NOMO-1 treated with dmso at 0.1 percent for 144 hours (cell line): ENCODE data around the gene ELMO3.
A peak's percentile ranks its signal among the peaks of the same experiment; 100 is the strongest.

ENCODE experiments used
- DNase-seq: peaks from one replicate; lab custom pipeline; 2025; ENCODE audit not compliant: unreplicated experiment; lab: John Stamatoyannopoulos, UW

Gene ELMO3

DNA sequence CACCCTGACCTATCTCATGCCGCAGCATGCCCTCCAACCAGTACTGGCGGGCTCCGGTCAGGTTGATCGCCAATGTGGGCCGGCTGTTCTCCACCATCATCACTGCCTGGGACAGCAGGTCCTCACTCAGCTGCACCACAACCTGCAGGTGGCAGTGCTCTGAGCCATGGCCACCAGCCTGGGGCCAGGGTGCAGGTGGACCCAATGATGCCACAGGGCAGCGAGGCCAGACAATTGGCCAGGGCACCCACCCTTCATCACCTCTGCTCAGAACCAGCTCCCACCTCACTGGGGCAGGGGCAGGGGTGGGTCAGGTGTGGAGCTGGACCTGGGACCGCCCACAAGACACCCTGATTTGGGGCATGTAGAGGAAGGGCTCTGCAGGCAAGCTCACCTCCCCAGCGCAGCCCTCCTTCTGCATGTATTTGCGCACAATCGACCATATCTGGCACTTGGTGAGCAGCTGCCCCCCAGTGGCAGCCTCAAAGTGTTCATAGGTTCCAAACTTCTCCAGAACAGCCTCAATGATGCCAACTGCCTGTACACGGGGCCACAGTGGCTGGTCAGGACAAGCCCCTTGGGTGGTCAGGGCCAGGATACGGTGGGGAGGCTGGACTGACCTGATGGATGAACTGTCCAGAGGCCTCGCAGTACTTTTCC is 19.4 kb upstream of the ELMO3 start:
- DNase-seq = no peak

DNA sequence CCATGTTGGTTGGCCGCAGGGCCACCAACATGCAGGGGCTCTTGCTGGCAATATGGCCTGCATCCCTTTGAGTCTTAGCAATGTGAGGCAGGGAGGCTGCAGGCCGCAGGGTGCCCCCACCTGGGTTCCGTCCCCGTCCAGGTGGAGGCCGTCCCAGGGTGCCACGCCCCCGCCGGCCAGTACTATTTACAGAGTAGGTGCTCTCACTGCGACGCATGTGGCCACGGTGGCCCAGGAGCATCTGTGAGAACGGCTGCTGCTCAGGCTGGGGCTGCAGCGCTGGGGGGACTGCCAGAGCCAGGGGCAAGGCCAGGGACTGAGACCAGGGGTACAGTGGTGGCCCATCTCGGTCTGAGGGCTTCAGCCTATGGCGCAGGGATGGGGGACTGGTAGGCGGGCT is 18.8 kb upstream of the ELMO3 start:
- no peak for DNase-seq

DNA sequence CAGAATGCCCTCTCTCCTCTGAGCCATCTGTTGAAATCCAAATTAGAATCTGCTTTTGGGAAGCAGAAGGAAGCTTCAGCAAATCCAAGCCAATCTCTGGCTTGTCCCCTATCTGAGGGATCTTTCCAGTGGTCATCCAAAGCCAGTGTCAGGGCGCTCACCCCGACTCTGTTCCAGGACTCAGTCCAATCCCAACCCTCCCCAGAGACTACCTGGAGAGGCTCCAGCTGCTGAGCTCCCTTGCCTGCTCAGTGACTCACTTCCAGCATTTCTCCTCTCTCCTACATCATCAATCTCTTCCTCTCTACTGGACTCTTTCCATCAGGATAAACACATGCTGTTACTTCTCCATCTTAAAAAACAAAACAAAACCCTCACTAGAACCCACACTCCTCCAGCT is 17.6 kb upstream of the ELMO3 start:
- no peak for DNase-seq

DNA sequence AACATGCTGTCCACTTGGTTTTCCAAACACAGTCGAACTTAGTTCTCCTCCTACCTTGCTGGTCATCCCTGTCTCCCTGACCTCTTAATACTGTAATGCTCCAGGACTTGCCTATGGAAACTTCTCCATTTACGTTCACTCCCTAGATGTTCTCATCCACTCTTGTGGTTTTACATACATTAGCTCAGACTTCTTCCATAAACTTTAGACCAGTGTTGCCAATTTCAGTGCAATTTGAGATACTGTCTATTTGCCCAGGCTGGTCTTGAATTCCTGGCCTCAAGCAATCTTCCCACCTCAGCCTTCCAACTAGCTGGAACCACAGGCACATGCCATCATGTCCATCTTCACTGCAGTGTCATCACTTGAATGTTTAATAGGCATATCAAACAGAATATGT is 16.6 kb upstream of the ELMO3 start:
- DNase-seq = no peak

DNA sequence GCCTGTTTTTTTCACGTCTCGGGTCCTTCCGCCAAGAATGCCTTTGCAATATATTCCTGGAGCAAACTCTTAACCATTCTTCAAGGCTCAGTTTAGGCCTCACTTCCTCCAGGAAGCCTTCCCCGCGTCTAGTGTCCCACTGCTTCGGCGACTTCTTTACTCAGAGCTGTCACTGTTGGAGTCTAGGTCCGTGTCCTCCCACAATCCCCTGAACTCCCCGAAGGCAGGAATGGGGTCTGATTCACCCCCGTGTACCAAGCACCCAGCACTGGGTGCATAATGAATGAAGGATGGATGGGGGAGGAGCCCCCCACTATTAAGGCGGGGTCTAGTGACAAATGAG is 15.7 kb upstream of the ELMO3 start:
- DNase-seq = no peak

DNA sequence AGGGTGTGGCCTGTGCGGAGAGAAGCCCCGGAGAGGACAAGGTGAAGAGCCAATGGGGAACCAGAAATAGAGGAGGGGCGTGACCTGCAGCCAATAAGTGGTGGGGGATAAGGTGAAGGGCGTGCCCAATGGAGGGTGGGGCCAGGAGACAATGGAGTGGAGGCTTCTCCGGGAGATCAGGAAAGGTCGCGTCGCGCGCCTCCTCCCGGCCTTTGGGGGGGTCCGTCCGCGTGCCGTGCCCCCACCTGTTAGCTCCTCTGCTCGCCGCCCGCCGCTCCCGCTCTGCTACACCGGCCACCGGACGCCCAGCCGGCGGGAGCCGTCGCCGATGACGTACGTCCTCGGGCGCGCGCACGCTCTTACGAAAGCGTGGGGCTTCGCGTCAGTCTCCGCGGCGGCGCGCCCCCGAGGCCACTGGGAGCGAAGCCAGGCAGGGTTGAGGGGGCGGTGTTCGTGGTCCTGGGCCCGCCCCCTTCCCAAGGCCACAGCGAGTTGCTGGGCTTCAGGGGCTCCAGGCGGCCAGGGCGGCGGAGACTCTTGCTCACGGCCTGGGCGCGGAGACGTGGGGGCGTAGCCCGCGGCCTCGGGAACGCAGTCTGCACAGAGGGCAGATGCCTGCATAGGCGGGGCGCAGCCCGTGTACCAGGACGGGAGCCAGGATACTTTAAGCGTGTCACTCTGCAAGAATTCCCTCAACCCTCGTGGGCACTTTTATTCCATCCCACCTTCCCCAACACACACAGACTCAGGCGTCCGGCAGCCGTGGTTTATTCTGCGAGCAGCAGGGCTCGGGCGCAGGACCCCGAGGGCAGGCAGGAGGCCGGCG is 15.1 kb upstream of the ELMO3 start, which contains the start of gene MATCAP1:
Gene MATCAP1, minus strand, starts transcription at position 337 of the 826 bp plus-strand sequence. CDS start 3,353 bp downstream, outside the sequence.
- DNase-seq = peak; percentile 98

DNA sequence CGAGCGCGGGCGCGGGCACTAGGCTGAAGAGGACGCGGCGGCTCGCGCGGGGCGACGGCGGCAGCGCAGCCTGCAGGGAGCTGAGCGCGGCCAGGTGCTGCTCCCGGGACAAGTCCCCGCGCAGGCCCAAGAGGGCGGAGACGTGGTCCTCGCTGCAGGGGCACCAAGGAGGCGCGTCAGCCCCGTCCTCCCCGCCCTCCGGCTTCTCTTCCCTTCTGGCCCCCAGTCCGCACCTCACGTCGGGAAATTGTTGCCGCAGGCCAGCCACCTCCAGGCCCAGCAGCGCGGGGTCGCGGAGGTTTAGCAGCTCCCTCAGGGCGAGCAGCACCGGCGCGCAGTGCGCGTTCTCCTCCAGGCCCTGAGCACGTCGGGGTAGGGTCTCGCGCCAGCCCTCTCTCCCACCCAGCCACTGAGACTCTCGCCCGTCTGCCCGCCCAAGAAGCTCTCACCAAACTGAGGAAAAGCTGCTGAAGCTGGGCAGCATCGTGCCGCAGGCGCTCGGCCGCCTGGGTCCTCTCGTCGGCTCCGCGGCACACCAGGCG is 14.4 kb upstream of the ELMO3 start:
- no peak for DNase-seq

DNA sequence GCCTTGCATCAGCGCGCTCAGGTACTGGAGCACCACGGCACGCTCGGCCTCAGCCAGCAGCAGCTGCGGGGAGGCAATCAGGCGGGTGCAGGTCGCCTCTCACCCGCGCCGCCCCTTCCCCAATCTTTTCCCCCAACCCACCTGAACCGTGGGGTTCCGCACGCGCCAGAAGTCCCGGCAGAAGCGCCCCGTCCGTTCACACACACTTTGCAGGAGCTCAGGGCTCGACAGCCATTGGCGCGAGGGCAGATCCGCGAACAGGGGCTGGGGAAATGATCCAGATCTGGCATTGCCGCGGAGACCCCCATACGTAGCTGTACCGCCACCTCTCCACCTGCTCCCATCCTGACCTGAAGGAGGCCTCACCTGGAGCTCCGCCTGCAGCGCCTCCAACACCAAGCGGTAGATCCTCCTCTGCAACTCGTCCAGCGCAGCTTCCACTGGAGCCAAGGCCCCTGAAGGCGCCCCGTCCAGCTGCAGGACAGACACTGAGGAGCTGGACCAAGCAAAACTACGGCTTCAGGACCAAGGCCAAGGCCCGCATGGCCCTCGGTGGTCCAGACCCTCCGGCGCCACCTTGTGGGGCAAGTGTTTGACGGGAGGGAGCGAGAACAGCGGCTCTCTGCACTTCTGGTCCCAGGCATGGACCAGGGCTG is 13.8 kb upstream of the ELMO3 start:
- DNase-seq = peak; percentile 73

DNA sequence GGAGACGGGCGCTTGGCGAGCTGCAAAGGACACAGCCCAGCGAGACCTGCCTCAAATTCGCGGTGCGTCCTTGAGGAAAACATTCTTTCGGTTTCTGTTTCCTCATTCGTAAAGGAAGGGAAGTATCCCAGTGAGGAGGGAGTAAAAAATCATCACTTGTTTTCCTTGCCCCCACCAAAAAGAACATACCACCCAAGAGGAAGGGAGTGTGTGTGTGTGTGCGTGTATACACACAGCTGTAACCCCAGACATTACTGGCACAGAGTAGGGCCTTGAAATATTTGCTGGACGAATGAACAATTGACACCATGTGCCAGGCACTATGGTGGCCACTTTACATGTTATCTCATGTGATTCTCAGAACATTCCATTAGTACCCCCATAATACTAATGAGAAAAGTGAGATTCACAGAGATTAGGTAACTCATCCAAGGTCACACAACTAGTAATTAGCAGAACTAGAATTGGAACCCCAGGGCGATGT is 13.2 kb upstream of the ELMO3 start:
- DNase-seq = no peak

DNA sequence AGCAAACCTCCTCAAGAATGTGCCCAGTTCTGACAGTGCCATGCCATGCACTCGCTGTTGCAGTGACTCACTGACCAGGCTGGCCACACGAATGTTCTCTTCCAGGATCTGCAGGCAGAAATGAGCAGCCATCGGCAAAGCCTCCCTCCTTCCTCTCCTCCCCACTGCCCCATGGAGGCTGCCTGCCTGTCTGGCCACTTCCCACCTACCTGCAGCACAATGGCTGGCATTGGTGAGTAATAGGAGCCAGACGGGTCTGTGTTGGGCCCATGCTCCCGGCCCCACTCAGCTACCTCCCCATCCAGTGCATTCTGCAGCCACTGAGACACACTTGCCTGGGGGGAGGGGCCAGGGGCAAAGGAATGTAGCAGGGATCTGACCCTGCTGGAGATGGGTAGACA is 12.4 kb upstream of the ELMO3 start:
- no peak for DNase-seq

DNA sequence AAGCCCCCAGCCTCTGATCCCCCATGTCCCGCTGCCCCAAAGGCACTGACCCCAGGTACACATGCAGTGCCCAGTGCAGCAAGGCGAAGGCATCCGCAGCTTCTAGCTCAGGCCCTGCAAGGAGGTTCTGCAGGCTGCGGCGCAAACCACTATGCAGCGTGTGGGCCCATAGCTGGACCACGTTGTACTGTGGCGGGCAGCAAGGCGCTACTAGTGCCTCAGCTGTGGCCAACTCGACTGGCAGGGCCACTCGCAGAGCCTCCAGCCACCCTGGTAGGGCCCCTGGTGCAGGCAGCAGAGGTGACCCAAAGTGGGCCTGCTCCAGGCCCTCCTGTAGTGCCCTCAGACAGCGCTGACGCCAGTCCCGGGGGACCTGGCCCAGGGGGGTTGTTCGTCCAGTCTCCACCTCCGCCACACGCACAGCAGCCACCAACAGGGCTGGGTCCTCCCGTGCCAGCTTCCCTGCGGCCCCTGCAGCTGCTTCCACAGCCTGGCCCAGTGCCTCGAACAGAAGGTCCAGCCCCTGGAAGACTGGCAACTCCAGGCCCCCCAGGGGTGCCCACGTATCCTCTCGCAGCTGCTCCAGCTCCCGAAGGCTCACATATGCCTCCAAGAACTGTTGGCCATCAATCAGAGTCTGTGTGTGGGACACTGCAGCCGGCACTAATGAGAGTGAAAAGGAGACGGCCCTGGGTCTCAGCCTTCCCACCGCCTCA is 11.6 kb upstream of the ELMO3 start:
- DNase-seq = no peak

DNA sequence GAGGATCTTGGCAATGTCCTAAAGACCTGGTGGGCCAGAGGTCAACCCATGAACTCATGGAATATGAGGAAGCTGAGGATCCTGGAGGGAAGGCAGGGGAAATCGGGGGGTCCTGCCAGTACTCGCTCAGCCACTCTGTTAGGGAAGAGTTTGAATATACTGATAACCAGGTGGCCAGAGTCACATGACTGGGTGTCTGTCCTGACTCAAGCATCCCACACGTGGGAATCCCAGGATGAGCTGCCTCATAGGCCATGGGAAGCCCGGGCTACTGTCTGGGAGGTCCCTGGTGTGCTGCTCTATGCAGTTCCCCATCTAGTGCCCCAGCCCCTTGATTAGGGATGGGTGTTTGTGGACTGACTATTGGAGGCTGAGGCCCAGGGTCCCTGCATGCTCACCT is 10.6 kb upstream of the ELMO3 start:
- no peak for DNase-seq

DNA sequence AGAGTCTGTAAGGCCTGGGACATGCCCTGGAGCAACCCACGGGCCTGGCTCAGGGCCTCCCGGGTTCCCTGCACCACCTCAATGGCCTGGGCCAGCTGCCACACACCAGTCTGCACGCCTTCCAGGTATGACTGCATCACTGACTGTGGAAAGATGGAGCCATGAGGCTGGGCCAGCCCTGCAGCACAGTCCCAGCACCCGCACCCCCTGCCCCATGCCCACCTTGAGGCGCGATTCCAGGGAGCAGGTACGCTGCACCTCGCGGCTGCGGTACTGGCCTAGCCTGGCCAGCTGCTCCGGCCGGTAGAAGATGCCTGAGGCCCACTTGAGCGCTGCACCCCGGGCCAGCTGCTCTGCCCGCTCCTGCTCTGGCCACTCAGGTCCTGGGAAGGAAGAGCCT is 10.1 kb upstream of the ELMO3 start:
- no peak for DNase-seq

DNA sequence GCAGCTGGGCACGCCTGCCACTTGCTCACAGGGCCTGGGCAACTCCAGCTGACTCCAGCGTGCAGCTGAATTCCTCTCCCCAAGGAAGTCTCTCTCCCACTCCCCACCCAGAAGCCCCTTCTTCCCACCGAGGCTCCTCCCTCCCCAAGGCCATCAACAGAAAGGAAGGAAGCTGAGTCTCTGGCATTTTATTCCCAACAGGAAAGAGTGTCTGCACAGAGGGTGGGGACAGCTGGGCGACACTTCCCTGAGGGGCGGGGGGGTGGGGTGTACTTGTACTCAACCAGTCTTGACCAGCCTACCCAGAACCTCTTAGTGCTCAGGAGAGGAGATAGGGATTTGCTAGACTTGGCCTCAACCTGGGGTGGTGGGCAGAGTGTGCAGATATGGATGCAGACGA is 8.9 kb upstream of the ELMO3 start, which contains the start of gene EXOC3L1:
Gene EXOC3L1, minus strand, starts transcription at position 96 of the 400 bp plus-strand sequence. CDS start 460 bp downstream, outside the sequence.
- no peak for DNase-seq

DNA sequence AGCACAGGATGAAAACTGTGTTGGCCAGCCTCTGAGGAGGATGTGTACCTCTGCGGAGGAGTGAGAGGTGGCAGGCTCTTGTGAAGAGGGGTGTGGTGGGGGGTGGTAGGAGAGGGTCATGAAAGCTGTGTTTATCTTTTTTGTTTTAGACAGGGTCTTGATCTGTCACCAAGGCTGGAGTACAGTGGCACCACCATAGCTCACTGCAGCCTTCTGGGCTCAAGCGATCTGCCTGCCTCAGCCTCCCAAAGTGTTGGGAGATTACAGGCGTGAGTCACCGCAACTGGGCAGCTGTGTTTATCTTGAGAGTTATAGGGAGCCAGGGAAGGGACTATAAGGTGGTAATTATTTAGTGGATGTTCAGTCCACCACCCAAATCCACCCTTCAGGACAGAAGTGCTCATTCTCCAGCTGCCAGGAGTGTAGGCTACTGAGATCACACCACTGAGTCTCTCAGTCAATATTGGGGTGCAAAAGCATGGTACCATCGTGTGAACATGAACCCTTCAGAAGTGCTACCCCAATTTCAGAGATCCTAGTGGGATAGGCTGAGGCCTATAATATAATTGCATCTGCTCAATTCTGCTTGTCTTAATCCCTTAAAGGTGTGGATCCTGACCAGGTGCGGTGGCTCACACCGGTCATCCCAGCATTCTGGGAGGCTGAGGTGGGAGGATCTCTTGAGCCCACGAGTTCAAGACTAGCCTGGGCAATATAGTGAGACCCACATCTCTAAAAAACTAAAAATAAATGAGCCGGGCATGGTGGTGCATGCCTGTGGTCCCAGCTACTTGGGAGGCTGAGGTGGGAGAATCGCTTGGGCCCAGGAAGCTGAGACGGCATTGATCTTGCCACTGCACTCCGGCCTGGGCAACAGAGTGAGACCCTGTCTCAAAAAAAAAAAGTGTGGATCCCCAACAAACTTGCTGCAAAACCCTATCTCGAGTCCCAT is 8.2 kb upstream of the ELMO3 start:
- no peak for DNase-seq

DNA sequence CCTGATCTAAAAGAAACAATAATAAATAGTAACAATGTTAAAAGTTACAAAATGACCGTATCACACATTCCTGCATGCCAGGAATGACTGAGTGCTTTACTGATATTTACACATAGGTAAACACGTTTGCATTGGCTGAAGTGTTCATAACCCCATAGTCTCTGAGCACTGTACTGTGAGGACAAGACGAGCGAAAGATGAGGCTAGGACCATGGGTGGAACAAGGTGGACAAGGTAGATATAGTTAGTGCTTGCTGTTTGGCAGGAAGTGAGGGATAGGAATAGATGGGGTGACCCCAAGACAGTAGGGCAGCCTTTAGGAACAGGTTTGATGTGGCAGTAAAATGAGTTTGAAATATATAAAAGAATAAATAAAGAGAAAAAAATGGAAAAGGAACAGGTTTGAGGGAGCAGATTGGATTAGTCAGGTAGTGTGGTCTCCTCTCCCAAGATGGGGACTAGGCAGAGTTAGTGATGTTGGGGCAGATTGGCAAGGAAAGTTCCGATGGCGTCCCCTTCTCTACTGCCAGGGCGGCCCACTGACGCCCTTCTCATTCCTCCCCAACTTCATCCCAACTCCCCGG is 7.4 kb upstream of the ELMO3 start:
- DNase-seq = no peak

DNA sequence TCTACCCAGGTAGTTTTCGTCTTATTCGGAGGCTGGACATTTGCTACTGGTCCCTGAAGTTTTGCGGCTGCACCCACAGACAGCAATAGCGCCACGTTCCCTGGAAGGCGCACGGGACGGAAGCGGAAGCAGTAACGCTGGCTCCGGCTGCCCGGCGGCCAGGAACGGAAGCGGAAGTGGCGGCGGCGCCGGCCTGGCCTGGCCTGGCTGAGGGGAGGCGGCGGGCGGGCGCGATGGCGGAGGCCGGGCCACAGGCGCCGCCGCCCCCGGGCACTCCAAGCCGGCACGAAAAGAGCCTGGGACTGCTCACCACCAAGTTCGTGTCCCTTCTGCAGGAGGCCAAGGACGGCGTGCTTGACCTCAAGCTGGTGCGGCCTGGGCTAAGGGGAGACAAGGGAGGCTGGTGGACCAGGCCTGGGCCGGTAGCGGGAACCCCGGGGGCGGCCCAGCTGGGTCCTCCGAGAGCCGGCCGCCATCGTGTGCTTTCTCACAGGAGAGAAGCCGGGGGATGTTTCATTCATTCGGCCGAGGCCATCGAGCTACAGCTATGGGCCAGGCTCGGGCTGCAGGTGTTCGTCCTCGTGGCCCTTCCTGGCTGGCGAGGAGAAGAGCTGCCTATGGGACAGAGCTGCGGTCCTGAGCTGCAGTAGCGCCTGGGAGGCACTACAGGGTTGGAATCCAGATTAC is 6.8 kb upstream of the ELMO3 start, which contains the start of gene E2F4:
Gene E2F4, plus strand, starts transcription at position 161 of the 687 bp plus-strand sequence. Its CDS starts 73 bp downstream, at position 234.
- peak; percentile 93 for DNase-seq

DNA sequence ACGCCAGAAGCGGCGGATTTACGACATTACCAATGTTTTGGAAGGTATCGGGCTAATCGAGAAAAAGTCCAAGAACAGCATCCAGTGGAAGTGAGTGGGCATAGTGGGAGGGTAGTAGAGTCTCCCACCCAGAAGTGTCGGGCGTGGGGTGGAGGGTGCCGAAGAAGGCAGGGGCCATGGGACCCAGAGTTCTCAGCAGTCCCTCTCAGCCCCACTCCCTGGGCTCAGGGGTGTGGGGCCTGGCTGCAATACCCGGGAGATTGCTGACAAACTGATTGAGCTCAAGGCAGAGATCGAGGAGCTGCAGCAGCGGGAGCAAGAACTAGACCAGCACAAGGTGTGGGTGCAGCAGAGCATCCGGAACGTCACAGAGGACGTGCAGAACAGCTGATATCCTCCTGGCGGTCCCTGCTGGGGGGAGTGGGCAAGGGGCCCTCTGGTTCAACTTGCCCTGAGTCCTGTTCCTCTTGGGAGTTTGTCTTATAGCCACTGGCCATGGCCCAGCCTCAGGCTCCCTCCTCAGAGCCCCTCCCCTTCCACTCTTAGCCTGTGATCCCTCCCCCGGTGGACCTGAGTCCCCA is 6.1 kb upstream of the ELMO3 start:
- no peak for DNase-seq
